HG02943 (cell line): ENCODE results near the gene C1QTNF5.

Experiments used
- ATAC-seq: cut with Tn5 transposase; IDR thresholded peaks from one replicate; pipeline ENCODE4 v1.9.1; 2021; ENCODE audit warnings: mild to moderate bottlenecking, low read depth, moderate library complexity; ENCODE audit not compliant: unreplicated experiment

C1QTNF5 gene

GRCh38 chr11:119339589-119340334, 921 bp downstream of the C1QTNF5 start:
- no peak for ATAC-seq

- ATAC-seq = no peak
Observed at GRCh38 chr11:119338965-119339588, 1.6 kb downstream of the C1QTNF5 start.

GRCh38 chr11:119338318-119338890, 2.3 kb downstream of the C1QTNF5 start:
- ATAC-seq = no peak

- ATAC-seq = no peak
Observed at GRCh38 chr11:119337581-119338317, 2.9 kb downstream of the C1QTNF5 start.

GRCh38 chr11:119336744-119337469, 3.8 kb downstream of the C1QTNF5 start:
- ATAC-seq = no peak

GRCh38 chr11:119335655-119336543, 4.8 kb downstream of the C1QTNF5 start:
- ATAC-seq = no peak

- no peak for ATAC-seq
Observed at GRCh38 chr11:119335091-119335654, 5.5 kb downstream of the C1QTNF5 start.

- ATAC-seq = peak; percentile 86
Observed at GRCh38 chr11:119334174-119334930, 6.3 kb downstream of the C1QTNF5 start, which contains the start of gene RNF26. Gene RNF26, plus strand, starts transcription at chr11:119334527. Its CDS starts 596 bp downstream, at chr11:119335123.

GRCh38 chr11:119332111-119332765, 8.4 kb downstream of the C1QTNF5 start:
- ATAC-seq = no peak

- no peak for ATAC-seq
Observed at GRCh38 chr11:119330237-119330636, 10.4 kb downstream of the C1QTNF5 start.

GRCh38 chr11:119329320-119329719, 11.4 kb downstream of the C1QTNF5 start:
- ATAC-seq = no peak

GRCh38 chr11:119324189-119324588, 16.5 kb downstream of the C1QTNF5 start:
- no peak for ATAC-seq

- ATAC-seq = no peak
Observed at GRCh38 chr11:119323532-119324033, 17.1 kb downstream of the C1QTNF5 start.

- ATAC-seq = no peak
Observed at GRCh38 chr11:119322921-119323531, 17.7 kb downstream of the C1QTNF5 start.

- ATAC-seq = no peak
Observed at GRCh38 chr11:119322360-119322739, 18.3 kb downstream of the C1QTNF5 start.

GRCh38 chr11:119320776-119321524, 19.7 kb downstream of the C1QTNF5 start:
- ATAC-seq = no peak
